ENCODE data around the gene SPHK2.

Gene SPHK2

DNA sequence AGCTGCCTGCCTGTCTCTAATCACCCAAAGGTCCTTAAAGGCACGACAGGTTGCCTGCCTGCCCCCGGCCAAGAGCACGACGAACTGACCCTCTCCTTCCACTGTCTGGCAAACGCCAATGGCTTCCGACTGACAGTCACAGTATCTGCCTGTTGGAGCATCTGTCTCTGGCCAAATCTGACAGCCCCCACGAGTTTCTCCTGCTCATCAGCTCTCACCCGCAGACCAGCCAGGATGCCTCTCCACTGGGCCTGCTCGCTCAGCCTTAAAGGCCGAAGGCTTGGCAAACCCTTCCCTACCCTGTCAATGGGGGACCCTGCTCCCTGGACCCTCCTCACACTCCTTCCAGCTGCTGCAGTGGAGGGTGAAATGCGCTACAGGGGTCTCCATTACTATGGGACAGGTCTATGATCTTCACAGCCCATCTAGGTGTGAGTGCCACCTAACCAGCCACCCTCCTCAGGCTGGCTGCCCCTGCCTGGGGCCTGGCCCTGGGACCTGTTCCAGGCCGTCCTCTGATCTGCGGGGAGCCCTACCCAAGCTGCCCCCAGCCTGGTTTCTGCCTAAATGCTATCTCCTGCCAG is 5.4 kb upstream of the SPHK2 start:
- TF ChIP-seq GATA3 (IDR thresholded peaks at IDR 0.05; ENCODE audit: low read depth, low read length) (no peak), GATA2 (IDR thresholded peaks at IDR 0.05; ENCODE audit: low read depth, low read length) (no peak)

DNA sequence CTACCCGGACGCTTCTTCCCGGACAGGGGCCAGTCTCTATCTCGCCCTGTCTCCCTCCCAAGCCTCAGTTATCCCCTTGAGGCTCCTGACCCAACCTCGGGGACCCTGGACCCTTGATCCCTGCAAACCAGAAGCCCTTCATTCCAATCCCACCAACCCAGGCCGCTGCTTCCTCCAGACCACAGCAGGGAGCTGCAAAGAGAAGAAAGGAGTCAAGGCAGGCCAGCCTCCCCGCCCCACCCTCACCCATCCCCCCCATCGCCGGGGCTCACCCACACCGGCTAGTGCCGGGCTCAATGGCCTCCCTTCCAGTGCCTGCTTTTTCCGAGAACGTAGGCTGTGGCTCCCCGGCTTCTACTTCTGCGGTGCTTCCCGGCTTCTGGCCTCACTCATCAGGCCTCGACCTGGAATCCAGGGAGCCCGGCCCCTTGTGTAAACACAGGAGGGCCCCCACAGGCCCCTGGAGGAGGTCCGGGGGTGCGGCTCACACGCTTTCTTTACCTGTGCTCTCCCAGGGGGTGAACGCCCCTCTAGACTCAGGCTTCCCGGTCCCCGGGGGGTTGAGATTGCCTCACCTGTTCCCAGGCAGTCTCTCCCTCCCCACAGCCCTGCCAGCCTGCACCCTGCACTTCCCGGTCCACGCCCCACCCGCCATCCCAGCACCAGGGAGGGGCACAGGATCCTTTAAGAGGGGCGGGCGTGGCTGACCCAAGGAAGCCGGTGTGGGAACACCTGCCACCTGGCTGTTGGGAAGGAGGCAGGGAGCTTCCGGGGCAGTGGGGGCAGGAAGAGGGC is 4.7 kb upstream of the SPHK2 start, which contains the start of gene FAM83E:
TSS of gene FAM83E (minus strand) at position 641 of the 795 bp plus-strand sequence. CDS start 1,704 bp downstream, outside the sequence.
- TF ChIP-seq GATA2 (IDR thresholded peaks at IDR 0.05; ENCODE audit: low read depth, low read length) (no peak), GATA3 (IDR thresholded peaks at IDR 0.05; ENCODE audit: low read depth, low read length) (no peak)

DNA sequence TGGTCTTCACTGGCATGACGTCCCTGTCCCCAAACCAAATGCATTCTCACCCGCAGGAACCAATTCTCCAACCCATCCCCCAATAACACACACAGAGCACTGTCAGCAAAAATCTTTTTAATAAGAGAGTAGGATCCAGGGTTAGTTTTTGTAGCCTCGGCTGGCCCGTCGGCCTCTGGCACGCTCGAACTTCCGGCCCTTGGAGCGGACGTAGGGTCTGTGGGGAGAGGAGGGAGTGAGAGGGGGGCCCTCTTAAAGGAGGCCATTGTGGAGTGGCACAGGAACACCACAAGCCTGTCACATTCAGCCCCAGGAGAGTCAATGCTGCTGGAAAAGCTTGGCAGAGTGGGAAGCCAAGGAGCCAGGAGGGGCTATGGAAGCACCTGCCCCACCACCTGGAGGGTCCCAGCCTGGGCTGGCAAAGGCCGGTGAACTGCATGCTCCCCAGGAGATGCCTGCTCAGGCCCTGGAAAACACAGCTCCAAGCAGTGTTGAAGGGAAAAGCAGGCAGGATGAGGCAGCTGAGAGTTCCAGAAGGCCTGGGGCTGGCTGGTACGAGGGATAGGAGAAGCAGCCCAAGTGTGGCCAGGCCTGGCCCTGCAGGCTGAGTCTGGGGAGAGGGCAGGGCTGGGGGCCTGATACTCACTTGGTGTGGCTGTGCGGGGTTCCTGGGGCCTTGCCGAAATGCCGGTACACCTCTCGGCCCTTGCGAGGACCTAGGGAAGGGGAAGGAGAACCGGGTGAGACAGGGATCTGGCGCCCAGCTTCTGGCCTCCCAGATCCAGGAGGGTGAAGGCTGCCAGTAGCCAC is 3.9 kb upstream of the SPHK2 start:
- TF ChIP-seq GATA3 (IDR thresholded peaks at IDR 0.05; ENCODE audit: low read depth, low read length) = no peak
- no peak for TF ChIP-seq GATA2 (IDR thresholded peaks at IDR 0.05; ENCODE audit: low read depth, low read length)

DNA sequence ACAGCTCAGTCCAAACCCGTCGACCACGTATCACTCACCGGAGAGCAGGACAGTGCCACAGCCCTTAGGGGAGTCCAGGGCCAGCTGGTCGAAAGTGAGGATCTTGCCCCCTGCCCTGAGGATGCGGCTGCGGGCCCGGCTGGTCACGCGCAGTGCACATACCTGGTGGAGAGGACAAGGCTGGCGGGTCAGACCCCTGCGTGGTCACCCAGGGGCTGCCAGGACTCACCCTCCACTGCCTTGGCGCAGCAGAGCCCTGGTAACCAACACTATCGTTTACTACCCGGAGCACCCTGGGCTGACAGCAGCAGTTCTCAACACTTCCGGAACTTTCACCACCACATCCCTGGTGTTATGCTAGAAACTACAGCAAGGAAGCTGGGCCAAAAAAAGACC is 3.3 kb upstream of the SPHK2 start:
- TF ChIP-seq GATA3 (IDR thresholded peaks at IDR 0.05; ENCODE audit: low read depth, low read length) = no peak
- no peak for TF ChIP-seq GATA2 (IDR thresholded peaks at IDR 0.05; ENCODE audit: low read depth, low read length)

DNA sequence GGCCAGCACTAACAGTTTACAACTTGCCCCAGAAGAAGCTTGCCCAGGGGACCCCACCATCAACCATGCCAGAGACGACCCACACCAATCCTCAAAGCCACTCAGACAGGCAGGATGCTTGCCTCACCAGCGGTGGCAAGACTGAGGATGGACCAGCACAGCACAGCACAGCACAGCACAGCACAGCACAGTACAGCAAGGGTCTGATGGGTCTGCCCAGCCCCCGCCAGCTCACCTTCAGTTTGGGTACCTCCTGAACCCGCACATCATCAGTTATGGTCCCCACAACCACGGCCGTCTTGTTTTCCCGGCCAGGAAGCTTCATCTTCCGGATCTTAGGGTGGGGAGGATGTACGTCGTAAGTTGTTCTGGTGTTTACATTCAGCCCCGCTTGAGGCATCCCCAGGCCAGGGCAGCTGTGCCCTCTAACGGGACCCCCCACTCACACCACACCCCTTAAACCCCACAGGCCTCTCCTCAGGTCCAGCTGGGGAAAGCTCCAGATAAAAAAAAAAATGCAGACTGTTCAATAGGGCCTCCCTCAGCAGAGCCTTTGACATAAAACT is 2.7 kb upstream of the SPHK2 start:
- TF ChIP-seq GATA3 (IDR thresholded peaks at IDR 0.05; ENCODE audit: low read depth, low read length) = no peak
- TF ChIP-seq GATA2 (IDR thresholded peaks at IDR 0.05; ENCODE audit: low read depth, low read length) = no peak

DNA sequence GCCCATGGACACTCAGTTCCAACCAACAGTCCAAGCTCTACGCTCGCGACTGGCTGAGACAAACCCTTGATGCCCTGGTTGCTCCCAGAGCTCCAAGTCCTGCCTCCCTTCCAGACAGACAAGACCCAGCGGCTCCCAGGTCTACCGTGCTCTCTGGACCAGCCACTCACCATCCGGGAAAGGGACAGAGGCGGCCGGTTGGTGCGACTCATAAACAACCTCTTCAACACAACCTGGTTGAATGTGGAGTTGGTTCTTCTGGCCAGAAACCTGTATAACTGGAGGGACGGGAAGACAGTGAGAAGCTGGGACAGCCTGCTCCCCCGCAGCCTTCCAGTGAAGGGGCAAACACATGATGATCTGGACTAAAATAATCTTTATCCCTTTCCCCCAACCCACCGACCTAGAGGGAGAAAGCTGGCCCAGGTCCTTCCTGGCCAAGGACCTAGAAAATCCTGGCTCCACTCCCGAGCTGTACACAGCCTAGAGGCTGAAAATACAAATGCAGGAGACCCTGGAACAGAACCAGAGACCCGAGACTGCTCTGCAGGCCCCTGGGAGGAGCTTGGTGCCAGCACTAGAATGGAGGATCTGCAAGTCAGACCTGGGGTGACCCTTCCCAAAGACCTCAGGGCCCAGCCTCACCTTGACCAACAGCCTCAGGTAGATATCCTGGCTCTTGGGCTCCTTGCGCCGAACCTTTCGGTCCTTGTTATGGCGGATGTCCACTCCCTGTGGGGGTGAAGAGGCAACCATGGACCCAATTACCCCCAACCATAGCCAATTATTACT is 2.0 kb upstream of the SPHK2 start:
- TF ChIP-seq GATA3 (IDR thresholded peaks at IDR 0.05; ENCODE audit: low read depth, low read length) = no peak
- no peak for TF ChIP-seq GATA2 (IDR thresholded peaks at IDR 0.05; ENCODE audit: low read depth, low read length)

DNA sequence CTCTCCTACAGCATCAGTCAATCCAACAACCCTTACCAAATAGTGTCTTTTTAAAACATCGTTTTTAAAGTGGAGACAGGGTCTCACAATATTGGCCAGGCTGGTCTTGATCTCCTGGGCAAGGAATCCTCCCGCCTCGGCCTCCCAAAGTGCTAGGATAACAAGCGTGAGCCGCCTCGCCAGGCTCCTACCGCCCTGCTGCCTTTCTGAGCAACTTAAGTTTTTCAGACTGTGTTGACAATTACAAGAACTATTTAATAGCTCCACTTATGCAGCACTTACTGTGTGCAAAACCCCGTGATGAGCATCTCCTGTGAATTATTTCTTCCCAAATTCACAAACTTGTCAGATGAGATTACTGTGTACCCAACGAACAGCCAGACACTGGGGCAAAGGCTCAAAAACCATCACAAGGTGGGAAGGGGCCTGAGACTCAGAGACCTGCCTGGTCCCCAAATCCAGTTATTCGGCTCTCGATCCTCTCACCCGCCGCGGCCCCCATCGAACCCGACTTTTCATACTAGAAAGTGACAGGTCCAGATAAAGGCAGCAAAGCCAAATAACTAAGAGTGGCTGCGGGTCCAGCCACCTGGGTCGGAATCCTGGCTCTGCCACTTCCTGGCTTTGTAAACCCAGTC is 909 bp upstream of the SPHK2 start:
- TF ChIP-seq GATA2 (IDR thresholded peaks at IDR 0.05; ENCODE audit: low read depth, low read length) (no peak), GATA3 (IDR thresholded peaks at IDR 0.05; ENCODE audit: low read depth, low read length) (no peak)

DNA sequence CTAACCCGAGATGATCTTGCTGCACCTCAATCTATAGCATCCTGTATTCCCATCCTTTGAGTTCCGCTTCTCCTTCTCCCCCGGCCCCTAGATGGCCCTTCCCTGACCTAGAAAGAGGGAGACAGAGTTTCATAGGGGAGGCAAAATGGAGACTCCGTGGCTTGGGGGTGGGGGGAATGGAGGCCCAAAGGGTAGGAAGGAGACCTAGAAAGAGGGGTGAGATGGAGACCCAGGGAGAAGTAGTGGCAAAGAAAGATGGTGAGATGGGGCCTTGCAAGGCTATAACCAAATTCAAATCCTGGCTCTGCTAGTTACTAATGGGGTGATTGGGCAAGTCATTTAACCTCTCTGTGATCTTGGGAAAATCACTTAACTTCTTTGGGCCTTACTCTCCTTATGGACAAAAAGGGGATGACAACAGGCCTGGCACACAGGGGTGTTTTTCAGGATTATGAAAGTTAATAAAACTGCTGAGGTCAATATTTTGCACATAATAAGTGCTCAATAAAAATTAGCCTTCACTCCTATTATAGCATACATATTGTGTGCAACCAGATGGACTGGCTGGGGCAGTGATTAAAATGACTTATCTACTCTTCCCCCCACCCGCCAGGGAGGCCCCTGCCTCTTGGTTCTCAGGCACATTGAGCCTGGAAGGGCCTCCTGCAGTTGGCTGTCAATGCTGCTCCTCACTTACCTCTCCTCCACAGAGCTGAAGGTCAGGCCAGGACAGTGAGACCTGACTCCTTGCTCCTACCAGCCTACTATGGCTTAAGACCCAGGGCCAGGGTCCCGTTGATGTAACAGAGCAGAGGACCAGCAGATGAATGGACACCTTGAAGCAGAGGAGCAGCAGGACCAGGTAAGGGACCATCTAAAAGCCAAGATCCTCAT is 633 bp downstream of the SPHK2 start:
- no peak; the same call in 1 of the 2 replicates for TF ChIP-seq GATA3 (IDR thresholded peaks at IDR 0.05; ENCODE audit: low read depth, low read length)
- no peak for TF ChIP-seq GATA2 (IDR thresholded peaks at IDR 0.05; ENCODE audit: low read depth, low read length)

DNA sequence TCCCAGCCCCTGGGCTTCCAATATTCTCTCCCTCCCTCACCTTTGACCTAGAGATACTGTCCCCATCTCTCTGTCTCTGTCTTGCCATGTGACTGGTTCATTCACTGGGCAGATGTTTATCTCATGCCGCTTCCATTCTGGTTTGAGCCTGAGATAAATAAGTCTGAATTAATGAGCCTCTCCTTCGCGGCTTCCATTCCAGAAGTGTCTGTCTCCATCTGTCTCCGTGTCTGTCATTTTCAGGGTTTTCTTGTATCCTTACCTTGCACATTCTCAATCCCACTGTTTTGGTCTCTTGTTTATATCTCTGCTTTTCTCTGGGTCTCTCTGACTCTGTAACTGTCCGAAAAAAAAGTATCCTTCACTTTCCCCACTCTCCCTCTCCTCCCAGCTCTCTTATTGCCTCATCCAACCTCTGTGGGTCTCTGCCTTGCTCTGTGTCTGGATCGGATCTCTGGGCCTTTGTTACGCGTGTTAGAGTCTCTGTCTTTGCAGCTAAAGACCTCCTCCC is 4.3 kb downstream of the SPHK2 start:
- TF ChIP-seq GATA3 (IDR thresholded peaks at IDR 0.05; ENCODE audit: low read depth, low read length) (no peak), GATA2 (IDR thresholded peaks at IDR 0.05; ENCODE audit: low read depth, low read length) (peak; percentile 96)

DNA sequence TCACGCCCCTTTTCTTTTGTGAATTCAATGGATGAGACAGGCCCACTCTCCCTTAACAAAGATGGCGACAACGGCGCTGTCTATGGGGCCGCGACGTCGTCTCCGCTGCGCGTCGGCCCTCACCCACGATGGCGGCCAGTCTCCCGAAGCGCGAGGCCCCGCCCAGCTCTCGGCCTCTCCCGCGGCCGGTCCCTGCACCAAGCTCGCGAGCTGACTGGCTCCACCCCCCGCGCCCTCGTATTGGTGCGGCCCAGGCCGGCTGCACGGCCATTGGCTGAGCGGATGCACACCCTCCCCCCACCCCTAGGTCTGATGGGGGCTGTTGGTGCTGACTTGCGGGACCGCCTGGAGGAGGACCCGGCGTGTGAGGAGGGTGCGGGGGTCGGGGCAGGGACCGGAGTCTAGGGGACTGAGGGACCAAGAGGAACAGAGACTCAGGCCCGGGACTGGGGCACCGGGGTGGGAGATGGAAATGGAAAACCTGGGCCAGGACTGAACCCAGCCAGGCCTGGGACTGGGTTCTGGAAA is 4.8 kb downstream of the SPHK2 start:
- TF ChIP-seq GATA2 (IDR thresholded peaks at IDR 0.05; ENCODE audit: low read depth, low read length) = no peak
- TF ChIP-seq GATA3 (IDR thresholded peaks at IDR 0.05; ENCODE audit: low read depth, low read length) = no peak

DNA sequence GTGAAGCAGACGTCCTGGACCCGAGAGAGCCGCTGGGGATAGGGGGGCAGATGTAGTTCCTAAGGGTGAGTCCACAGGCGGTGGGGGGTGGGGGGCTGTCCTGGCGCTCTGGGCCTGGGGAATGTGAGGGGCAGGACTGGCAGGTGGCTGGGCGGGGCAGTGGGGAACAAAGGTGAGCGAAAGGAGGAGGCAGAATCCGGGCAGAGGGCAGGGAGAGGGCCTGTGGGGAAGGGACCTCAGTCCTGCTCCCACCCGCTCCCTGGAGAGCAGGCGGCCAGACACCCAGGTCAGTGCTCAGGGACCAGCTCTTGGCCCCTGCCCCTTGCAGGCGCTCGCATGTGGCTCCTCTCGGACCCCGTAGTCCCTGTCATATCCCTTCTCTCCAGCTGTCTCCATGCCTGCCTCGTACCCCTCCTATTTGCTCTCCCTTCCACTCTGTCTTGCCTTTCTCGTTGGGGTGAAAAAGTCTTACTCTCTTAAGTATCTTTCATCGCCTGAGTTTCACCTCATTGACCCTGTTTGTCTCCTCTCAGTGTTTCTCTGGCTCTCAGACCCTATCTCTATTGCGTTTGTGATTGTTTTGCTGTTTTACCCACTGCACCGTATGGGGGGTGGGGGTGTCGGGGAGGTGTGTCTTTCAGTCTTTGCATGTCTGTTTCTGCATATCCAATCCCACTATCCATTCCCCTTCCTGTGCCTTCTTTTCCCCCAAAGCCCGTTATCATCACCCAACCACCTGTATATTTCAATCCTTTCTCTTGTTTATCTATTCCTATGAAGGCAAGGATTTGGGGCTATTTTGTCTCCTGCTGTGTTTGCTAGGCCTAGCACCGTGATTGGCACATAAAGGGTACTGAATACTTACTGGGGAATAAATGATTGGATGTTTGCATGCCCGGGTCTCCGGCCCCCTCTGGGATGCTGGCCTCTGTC is 5.8 kb downstream of the SPHK2 start:
- no peak for TF ChIP-seq GATA2 (IDR thresholded peaks at IDR 0.05; ENCODE audit: low read depth, low read length)
- no peak for TF ChIP-seq GATA3 (IDR thresholded peaks at IDR 0.05; ENCODE audit: low read depth, low read length)
